ENCODE results near the gene RFX3. TPM values are rescaled to one million over a fixed set of nuclear protein-coding genes. Genes with fewer than 3 reads are reported as not detected.

The RFX3 gene
- total and polyA plus RNA-seq, 2 donors from 2014 or later = 1.6 to 17.8 TPM

- FAIRE-seq (no peak), DNase-seq (no peak)
- Histone ChIP-seq H3K9me3 (ENCODE audit: control insufficient read depth in 2 of 3, insufficient read depth in 1 of 3, low read length in 3 of 3) (no peaks in the 10 kb centered on the region), H3K4me3 (ENCODE audit: low read length in 3 of 3) (no peak overlapping the region), H3K27me3 (ENCODE audit: control insufficient read depth, insufficient read depth, low read length) (no peaks in the 10 kb centered on the region), H3K36me3 (ENCODE audit: control insufficient read depth in 2 of 3, insufficient read depth in 3 of 3, low read length in 3 of 3) (no peaks in the 10 kb centered on the region), H3K4me1 (ENCODE audit: control insufficient read depth in 2 of 3, insufficient read depth in 2 of 3, low read depth in 1 of 3, low read length in 3 of 3) (no peaks in the 10 kb centered on the region), H3K27ac (ENCODE audit: low read depth in 2 of 2, low read length in 2 of 2) (no peak overlapping the region), H3K9ac (ENCODE audit: low read length in 3 of 3) (no peak overlapping the region)
- TF ChIP-seq CTCF (IDR thresholded peaks at IDR 0.05; ENCODE audit: borderline replicate concordance, extremely low read depth, insufficient read depth) = no peak
- intact Hi-C loops (cut with DNase I) = no loop called here
Measured at GRCh38 chr9:3235497-3235896, 290.3 kb downstream of the RFX3 start.

GRCh38 chr9:3224931-3225330, 300.9 kb downstream of the RFX3 start:
- Histone ChIP-seq H3K4me3 (ENCODE audit: low read length in 3 of 3) (no peak overlapping the region), H3K4me1 (ENCODE audit: control insufficient read depth in 2 of 3, insufficient read depth in 2 of 3, low read depth in 1 of 3, low read length in 3 of 3) (no peaks in the 10 kb centered on the region), H3K36me3 (ENCODE audit: control insufficient read depth in 2 of 3, insufficient read depth in 3 of 3, low read length in 3 of 3) (no peaks in the 10 kb centered on the region), H3K9ac (ENCODE audit: low read length in 3 of 3) (no peak overlapping the region), H3K9me3 (ENCODE audit: control insufficient read depth in 2 of 3, insufficient read depth in 1 of 3, low read length in 3 of 3) (no peaks in the 10 kb centered on the region), H3K27ac (ENCODE audit: low read depth in 2 of 2, low read length in 2 of 2) (no peak overlapping the region), H3K27me3 (ENCODE audit: control insufficient read depth, insufficient read depth, low read length) (no peaks in the 10 kb centered on the region)
- no peak for TF ChIP-seq CTCF (IDR thresholded peaks at IDR 0.05; ENCODE audit: borderline replicate concordance, extremely low read depth, insufficient read depth)
- intact Hi-C loops (cut with DNase I) = no loop called here
- FAIRE-seq = no peak
- DNase-seq = no peak

- Histone ChIP-seq H3K36me3 (ENCODE audit: control insufficient read depth in 2 of 3, insufficient read depth in 3 of 3, low read length in 3 of 3) (no peaks in the 10 kb centered on the region), H3K27ac (ENCODE audit: low read depth in 2 of 2, low read length in 2 of 2) (no peak overlapping the region), H3K9me3 (ENCODE audit: control insufficient read depth in 2 of 3, insufficient read depth in 1 of 3, low read length in 3 of 3) (no peaks in the 10 kb centered on the region), H3K27me3 (ENCODE audit: control insufficient read depth, insufficient read depth, low read length) (no peaks in the 10 kb centered on the region), H3K4me1 (ENCODE audit: control insufficient read depth in 2 of 3, insufficient read depth in 2 of 3, low read depth in 1 of 3, low read length in 3 of 3) (peaks cover 0 to 5% (median 0%) of the 10 kb centered on the region in 3 donors), H3K9ac (ENCODE audit: low read length in 3 of 3) (no peak overlapping the region), H3K4me3 (ENCODE audit: low read length in 3 of 3) (no peak overlapping the region)
- intact Hi-C loops (cut with DNase I) = no loop called here
- FAIRE-seq = no peak
- DNase-seq = no peak
- TF ChIP-seq CTCF (IDR thresholded peaks at IDR 0.05; ENCODE audit: borderline replicate concordance, extremely low read depth, insufficient read depth) = no peak
Measured at GRCh38 chr9:3215658-3216057, 310.1 kb downstream of the RFX3 start.

- Histone ChIP-seq H3K36me3 (ENCODE audit: control insufficient read depth in 2 of 3, insufficient read depth in 3 of 3, low read length in 3 of 3) (no peaks in the 10 kb centered on the region), H3K27me3 (ENCODE audit: control insufficient read depth, insufficient read depth, low read length) (no peaks in the 10 kb centered on the region), H3K9ac (ENCODE audit: low read length in 3 of 3) (no peak overlapping the region), H3K9me3 (ENCODE audit: control insufficient read depth in 2 of 3, insufficient read depth in 1 of 3, low read length in 3 of 3) (no peaks in the 10 kb centered on the region), H3K27ac (ENCODE audit: low read depth in 2 of 2, low read length in 2 of 2) (no peak overlapping the region), H3K4me3 (ENCODE audit: low read length in 3 of 3) (no peak overlapping the region), H3K4me1 (ENCODE audit: control insufficient read depth in 2 of 3, insufficient read depth in 2 of 3, low read depth in 1 of 3, low read length in 3 of 3) (peaks cover 0 to 5% (median 0%) of the 10 kb centered on the region in 3 donors)
- TF ChIP-seq CTCF (IDR thresholded peaks at IDR 0.05; ENCODE audit: borderline replicate concordance, extremely low read depth, insufficient read depth) = no peak
- FAIRE-seq (no peak), DNase-seq (no peak)
- intact Hi-C loops (cut with DNase I) = no loop called here
Measured at GRCh38 chr9:3214741-3215140, 311.1 kb downstream of the RFX3 start.
